Measurements from ENCODE around the gene PRM1.

DNA sequence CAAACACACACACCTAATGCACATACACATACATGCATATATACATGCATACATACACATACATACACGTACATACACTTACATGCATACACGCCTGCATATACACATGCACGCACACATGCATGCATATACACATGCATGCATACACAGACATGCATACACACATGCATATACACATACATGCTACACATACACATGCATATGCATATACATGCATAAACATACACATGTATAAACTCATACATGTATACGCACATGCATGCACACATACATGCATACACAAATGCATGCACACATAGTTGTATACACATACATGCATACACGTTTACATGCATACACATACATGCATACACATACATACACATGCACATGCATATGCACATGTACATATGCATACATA is 40.5 kb upstream of the PRM1 start:
- TF ChIP-seq EP300 (IDR thresholded peaks at IDR 0.05): no peak
- TF ChIP-seq, protein P1, sequence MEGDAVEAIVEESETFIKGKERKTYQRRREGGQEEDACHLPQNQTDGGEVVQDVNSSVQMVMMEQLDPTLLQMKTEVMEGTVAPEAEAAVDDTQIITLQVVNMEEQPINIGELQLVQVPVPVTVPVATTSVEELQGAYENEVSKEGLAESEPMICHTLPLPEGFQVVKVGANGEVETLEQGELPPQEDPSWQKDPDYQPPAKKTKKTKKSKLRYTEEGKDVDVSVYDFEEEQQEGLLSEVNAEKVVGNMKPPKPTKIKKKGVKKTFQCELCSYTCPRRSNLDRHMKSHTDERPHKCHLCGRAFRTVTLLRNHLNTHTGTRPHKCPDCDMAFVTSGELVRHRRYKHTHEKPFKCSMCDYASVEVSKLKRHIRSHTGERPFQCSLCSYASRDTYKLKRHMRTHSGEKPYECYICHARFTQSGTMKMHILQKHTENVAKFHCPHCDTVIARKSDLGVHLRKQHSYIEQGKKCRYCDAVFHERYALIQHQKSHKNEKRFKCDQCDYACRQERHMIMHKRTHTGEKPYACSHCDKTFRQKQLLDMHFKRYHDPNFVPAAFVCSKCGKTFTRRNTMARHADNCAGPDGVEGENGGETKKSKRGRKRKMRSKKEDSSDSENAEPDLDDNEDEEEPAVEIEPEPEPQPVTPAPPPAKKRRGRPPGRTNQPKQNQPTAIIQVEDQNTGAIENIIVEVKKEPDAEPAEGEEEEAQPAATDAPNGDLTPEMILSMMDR (IDR thresholded peaks at IDR 0.05): no peak
- no peak for TF ChIP-seq POLR2A (IDR thresholded peaks at IDR 0.05)
- TF ChIP-seq POLR2AphosphoS5 (IDR thresholded peaks at IDR 0.05): no peak
